ENCODE measurements around the gene RPS6KA4.

The RPS6KA4 gene

DNA sequence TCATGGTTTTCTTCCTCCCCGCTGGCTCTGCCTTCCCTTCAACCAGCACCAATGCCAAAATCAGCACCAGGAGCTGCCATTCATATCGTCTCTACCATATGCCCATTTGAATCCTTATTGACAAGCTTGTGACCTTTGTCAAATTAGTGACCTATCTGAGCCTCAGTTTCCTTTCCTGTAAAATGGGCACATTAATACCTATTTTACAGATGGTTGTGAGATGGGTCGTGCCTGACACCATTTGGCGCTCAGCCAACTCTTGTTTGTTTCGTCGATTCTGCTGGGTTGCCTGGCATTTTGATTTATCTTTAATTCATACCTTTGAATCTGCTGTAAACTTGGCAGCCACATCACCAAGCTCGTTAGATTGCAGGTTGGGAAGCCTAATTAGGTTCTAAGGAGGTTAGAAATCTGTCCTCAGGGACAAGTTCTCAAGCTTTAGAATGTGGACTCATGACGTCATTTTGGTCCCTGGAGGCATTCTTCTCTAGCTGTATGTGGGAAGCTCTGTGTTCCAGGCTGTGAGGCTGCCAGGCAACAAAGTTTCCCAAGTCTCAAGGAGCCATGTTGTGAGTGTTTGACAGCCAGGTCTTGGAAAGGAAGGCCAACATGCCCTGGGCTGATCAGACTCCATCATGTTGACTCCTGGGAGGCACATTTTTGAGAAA lies 61.0 kb downstream of the RPS6KA4 start:
- H3K4me3 Mint-ChIP-seq = no peak overlapping the region
- peaks cover 3% of the 10 kb centered on the region for H3K9me3 Mint-ChIP-seq
- H3K27me3 Mint-ChIP-seq = no peaks in the 10 kb centered on the region
- H3K4me1 Mint-ChIP-seq (ENCODE audit: low read depth) = no peaks in the 10 kb centered on the region
- no peak overlapping the region for H3K27ac Mint-ChIP-seq
- no peaks in the 10 kb centered on the region for H3K36me3 Mint-ChIP-seq (ENCODE audit: low read depth)
